OCI-LY3 (cell line): ENCODE results near the gene SORBS1.

Experiments
- H2AFZ ChIP-seq: fragments of 200-600, 300-600 bp; shearing (Covaris generic); 2 replicates; pipeline ENCODE4 v1.6.0; 2014; ENCODE audit warnings: antibody characterized with exemption, low read depth, low read length
- H3K27ac ChIP-seq: fragments of 200-600, 300-600 bp; sonication (generic); 2 replicates; pipeline ENCODE4 v1.5.1; 2014; ENCODE audit warnings: mild to moderate bottlenecking, low read length, moderate library complexity, mixed read lengths
- H3K27me3 ChIP-seq: fragments of 200-600, 300-600 bp; sonication (generic); 2 replicates; pipeline ENCODE4 v1.6.1; 2014; ENCODE audit warnings: low read depth, low read length, mixed read lengths
- H3K36me3 ChIP-seq: fragments of 200-600, 300-600 bp; sonication (generic); replicated peaks from 2 replicates; pipeline ENCODE3; 2014; ENCODE audit warnings: low read depth, low read length, mixed read lengths
- H3K4me1 ChIP-seq: fragments of 300-600, 200-600 bp; sonication (generic); 2 replicates; pipeline ENCODE4 v1.6.1; 2014; ENCODE audit warnings: low read length, mixed read lengths
- H3K4me2 ChIP-seq: fragments of 200-600, 300-600 bp; sonication (generic); 2 replicates; pipeline ENCODE4 v1.6.1; 2014; ENCODE audit warnings: low read length, mixed read lengths
- H3K4me3 ChIP-seq: fragments of 300-600, 200-600 bp; sonication (generic); 2 replicates; pipeline ENCODE4 v1.5.1; 2014; ENCODE audit warnings: antibody characterized with exemption, mild to moderate bottlenecking, low read length, moderate library complexity
- H3K79me2 ChIP-seq: fragments of 300-600, 200-600 bp; shearing (Covaris generic); 2 replicates; pipeline ENCODE4 v1.6.1; 2014; ENCODE audit warnings: mild to moderate bottlenecking, low read length, mixed read lengths
- H3K9ac ChIP-seq: fragments of 300-600, 200-600 bp; shearing (Covaris generic); 2 replicates; pipeline ENCODE4 v1.6.0; 2014; ENCODE audit warnings: mild to moderate bottlenecking, low read length, moderate library complexity
- H3K9me3 ChIP-seq: fragments of 200-600, 300-600 bp; shearing (Covaris generic); 2 replicates; pipeline ENCODE4 v1.6.1; 2014; ENCODE audit warnings: low read length, mixed read lengths; ENCODE audit not compliant: insufficient read depth
- H4K20me1 ChIP-seq: fragments of 200-600, 300-600 bp; sonication (generic); 2 replicates; pipeline ENCODE4 v1.6.1; 2016; ENCODE audit warnings: low read length, mixed read lengths; ENCODE audit not compliant: insufficient read depth
- CTCF ChIP-seq: fragments of 200-600, 300-600 bp; sonication (generic); IDR thresholded peaks from 2 replicates; pipeline ENCODE4 v1.5.1; 2014; ENCODE audit warnings: antibody characterized with exemption, low read length, low read depth
- EZH2phosphoT487 ChIP-seq: fragments of 200-600 bp; shearing (Covaris generic); IDR thresholded peaks from 2 replicates; pipeline ENCODE4 v1.6.1; 2018; ENCODE audit warnings: antibody characterized with exemption, mixed run types, low read depth

The SORBS1 gene

GRCh38 chr10:95505084-95505610 lies 56.0 kb downstream of the SORBS1 start:
- no peak overlapping the region for H3K4me2 ChIP-seq
- H3K79me2 ChIP-seq, result no peaks in the 10 kb centered on the region
- no peak overlapping the region for H3K4me3 ChIP-seq
- no peaks in the 10 kb centered on the region for H3K27me3 ChIP-seq
- no peaks in the 10 kb centered on the region for H3K36me3 ChIP-seq
- H4K20me1 ChIP-seq, result no peaks in the 10 kb centered on the region
- no peak overlapping the region for H2AFZ ChIP-seq
- no peaks in the 10 kb centered on the region for H3K4me1 ChIP-seq
- H3K9ac ChIP-seq, result no peak overlapping the region
- TF ChIP-seq CTCF (no peak), EZH2phosphoT487 (no peak)
- H3K9me3 ChIP-seq, result no peaks in the 10 kb centered on the region
- H3K27ac ChIP-seq, result no peak overlapping the region

GRCh38 chr10:95504246-95504691 lies 56.9 kb downstream of the SORBS1 start:
- Histone ChIP-seq H3K27ac (no peak overlapping the region), H3K4me1 (no peaks in the 10 kb centered on the region), H4K20me1 (no peaks in the 10 kb centered on the region), H3K36me3 (no peaks in the 10 kb centered on the region), H3K79me2 (no peaks in the 10 kb centered on the region), H3K4me2 (no peak overlapping the region), H3K9ac (no peak overlapping the region), H3K27me3 (no peaks in the 10 kb centered on the region), H3K4me3 (no peak overlapping the region), H2AFZ (no peak overlapping the region), H3K9me3 (no peaks in the 10 kb centered on the region)
- TF ChIP-seq CTCF, result no peak
- TF ChIP-seq EZH2phosphoT487, result no peak

- H3K36me3 ChIP-seq, result no peaks in the 10 kb centered on the region
- H3K27ac ChIP-seq, result no peak overlapping the region
- H3K79me2 ChIP-seq, result no peaks in the 10 kb centered on the region
- H3K4me1 ChIP-seq, result no peaks in the 10 kb centered on the region
- no peaks in the 10 kb centered on the region for H3K27me3 ChIP-seq
- no peaks in the 10 kb centered on the region for H4K20me1 ChIP-seq
- H3K9me3 ChIP-seq, result no peaks in the 10 kb centered on the region
- no peak overlapping the region for H2AFZ ChIP-seq
- TF ChIP-seq CTCF (no peak), EZH2phosphoT487 (no peak)
- no peak overlapping the region for H3K4me2 ChIP-seq
- H3K9ac ChIP-seq, result no peak overlapping the region
- no peak overlapping the region for H3K4me3 ChIP-seq
Observed at GRCh38 chr10:95503526-95503925, 57.6 kb downstream of the SORBS1 start.

GRCh38 chr10:95503001-95503400 lies 58.2 kb downstream of the SORBS1 start:
- Histone ChIP-seq H3K4me3 (no peak overlapping the region), H3K9me3 (no peaks in the 10 kb centered on the region), H3K79me2 (no peaks in the 10 kb centered on the region), H3K4me2 (no peak overlapping the region), H3K36me3 (no peaks in the 10 kb centered on the region), H4K20me1 (no peaks in the 10 kb centered on the region), H3K4me1 (no peaks in the 10 kb centered on the region), H3K9ac (no peak overlapping the region), H2AFZ (no peak overlapping the region), H3K27ac (no peak overlapping the region), H3K27me3 (no peaks in the 10 kb centered on the region)
- no peak for TF ChIP-seq EZH2phosphoT487

- H3K4me3 ChIP-seq, result no peak overlapping the region
- H3K4me1 ChIP-seq, result no peaks in the 10 kb centered on the region
- H3K36me3 ChIP-seq, result no peaks in the 10 kb centered on the region
- no peaks in the 10 kb centered on the region for H3K79me2 ChIP-seq
- TF ChIP-seq EZH2phosphoT487 (no peak), CTCF (no peak)
- H3K27me3 ChIP-seq, result no peaks in the 10 kb centered on the region
- H4K20me1 ChIP-seq, result no peaks in the 10 kb centered on the region
- H3K27ac ChIP-seq, result no peak overlapping the region
- no peak overlapping the region for H3K9ac ChIP-seq
- H3K4me2 ChIP-seq, result no peak overlapping the region
- no peaks in the 10 kb centered on the region for H3K9me3 ChIP-seq
- no peak overlapping the region for H2AFZ ChIP-seq
Observed at GRCh38 chr10:95502377-95502776, 58.8 kb downstream of the SORBS1 start.
